KOPT-K1 (cell line): ENCODE results near the gene PKIG.

ENCODE experiments used
- H3K27ac ChIP-seq: fragments of 200-600 bp; sonication (generic); 2 replicates; pipeline ENCODE4 v1.5.1; 2016; ENCODE audit warnings: antibody characterized with exemption, mild to moderate bottlenecking, low read depth, low read length; ENCODE audit not compliant: poor library complexity, severe bottlenecking
- H3K36me3 ChIP-seq: fragments of 200-600 bp; sonication (generic); 2 replicates; pipeline ENCODE4 v1.5.1; 2017; ENCODE audit warnings: antibody characterized with exemption, mild to moderate bottlenecking, low read length, moderate library complexity; ENCODE audit not compliant: insufficient read depth
- H3K9me3 ChIP-seq: fragments of 200-600 bp; sonication (generic); 2 replicates; pipeline ENCODE4 v1.5.1; 2017; ENCODE audit warnings: antibody characterized with exemption, low read length, mild to moderate bottlenecking; ENCODE audit not compliant: insufficient read depth, poor library complexity, severe bottlenecking

PKIG gene

DNA sequence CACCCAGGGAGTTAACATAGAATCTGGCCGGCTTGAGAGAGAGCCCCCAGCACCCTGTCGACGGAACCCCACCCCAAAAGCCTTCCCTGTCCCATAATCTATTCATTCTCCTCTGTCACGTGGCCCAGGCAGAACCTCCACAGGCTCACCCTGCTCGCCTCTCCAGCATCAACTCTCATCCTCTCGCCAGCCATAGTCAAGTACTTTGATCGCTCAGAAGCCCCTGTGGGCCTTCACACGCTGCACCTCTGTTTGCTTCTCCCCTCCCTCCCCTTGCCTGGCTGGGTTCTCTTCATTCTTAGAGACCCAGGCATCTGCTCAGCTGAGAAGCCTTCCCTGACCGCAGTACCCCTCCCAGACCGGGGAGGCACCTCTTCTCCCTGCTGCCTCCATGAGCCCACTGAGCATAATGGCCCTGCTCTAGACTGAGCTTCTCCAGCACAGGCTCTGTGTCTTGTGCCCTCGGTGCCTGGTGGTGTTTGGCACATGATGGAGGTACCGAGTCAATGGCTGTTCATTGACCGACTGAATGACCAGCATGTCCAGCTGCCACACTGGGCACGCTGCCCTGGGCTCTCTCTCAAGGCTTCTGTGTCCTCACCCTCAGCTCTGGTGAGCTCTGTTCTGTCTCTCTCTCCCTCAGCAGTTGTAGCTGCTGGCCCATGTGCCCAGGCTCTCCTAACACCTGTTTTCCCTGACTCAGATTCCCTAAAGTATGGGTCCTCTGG is 33.7 kb downstream of the PKIG start:
- peaks cover 83% of the 10 kb centered on the region for H3K36me3 ChIP-seq
- no peaks in the 10 kb centered on the region for H3K9me3 ChIP-seq
- peak overlapping the region; percentile 90 for H3K27ac ChIP-seq

DNA sequence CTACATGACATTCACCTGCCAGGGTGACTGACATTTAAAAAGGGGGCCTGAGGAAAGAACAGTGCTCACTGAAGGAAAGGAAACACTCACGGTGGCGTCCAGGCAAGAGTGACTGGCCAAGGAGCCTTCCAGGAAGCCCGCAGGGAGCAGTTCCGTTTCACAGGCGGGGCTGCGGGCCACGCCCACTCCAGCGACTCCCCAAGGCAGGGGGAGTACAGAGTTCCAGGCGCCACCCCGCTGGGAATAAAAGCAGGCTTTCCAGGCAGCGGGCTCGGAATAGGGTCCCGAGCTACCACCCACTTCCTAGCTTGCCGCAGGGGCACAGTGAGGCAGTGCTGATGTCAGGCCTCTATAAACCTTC is 34.2 kb downstream of the PKIG start:
- Histone ChIP-seq H3K36me3 (peaks cover 88% of the 10 kb centered on the region), H3K9me3 (no peaks in the 10 kb centered on the region), H3K27ac (peak overlapping the region; percentile 90)

DNA sequence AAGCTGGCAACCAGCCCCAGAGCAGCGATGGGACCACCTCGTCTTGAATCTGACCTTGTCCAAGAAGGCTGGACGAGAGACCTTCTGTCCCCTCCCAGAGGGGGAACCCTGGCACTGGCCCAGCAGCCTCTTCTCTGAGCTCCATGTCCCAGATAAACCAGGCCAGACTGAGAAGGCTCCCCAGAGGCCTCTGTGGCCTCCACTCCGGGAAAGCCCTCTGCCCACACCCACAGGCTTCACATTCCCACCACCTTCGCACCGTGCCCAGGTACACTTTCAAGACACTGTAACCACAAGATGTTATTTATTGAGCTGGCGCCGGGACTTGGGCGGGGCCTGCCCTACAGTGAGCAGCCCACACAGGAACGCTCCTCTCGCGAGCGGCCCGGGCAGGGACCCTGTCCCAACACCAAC is 35.9 kb downstream of the PKIG start:
- no peaks in the 10 kb centered on the region for H3K9me3 ChIP-seq
- peak overlapping the region; percentile 90 for H3K27ac ChIP-seq

DNA sequence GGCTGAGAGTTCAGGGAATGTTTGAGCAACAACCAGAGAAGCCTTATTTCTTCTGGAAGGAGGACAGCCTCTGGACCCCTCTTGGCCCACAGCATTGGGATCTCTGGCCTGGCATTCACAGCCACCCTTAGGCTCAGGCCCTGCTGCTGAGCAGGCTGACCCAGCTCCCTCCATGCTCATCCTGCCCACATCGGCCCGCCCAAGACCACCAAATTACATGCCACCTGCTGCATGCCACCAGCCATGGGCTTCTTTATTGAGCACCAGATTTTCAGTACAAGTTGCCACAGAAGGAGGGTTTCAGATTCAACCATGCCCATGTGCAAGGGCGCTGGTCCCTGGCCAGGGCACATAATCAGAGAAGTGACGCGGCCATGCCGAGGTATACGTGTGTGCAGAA is 36.9 kb downstream of the PKIG start:
- Histone ChIP-seq H3K9me3 (no peaks in the 10 kb centered on the region), H3K27ac (peak overlapping the region; percentile 90), H3K36me3 (peaks cover 91% of the 10 kb centered on the region)

More for the DNA sequence above, 35.9 kb downstream of the PKIG start:
- H3K36me3 ChIP-seq, result peaks cover 91% of the 10 kb centered on the region

DNA sequence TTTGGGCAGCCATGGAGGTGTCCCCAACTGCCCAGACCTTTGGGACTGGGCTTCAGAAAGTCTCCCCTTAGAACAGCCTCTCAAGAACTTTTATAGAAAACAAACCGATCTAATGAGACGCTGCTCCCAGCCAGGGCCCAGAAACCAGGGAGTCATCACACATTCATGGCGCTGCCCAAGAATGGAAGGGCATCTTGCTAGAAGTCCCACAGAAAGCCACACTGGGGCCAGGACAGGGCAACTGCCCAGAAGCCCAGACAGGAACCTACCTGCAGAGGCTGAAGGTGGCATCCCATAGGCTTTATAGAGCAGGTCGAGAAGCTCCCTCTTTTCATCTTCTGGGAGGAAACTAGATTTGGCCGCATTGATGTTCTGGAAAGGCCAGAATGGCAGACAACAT is 37.7 kb downstream of the PKIG start:
- Histone ChIP-seq H3K9me3 (no peaks in the 10 kb centered on the region), H3K36me3 (peaks cover 91% of the 10 kb centered on the region), H3K27ac (peak overlapping the region; percentile 90)

DNA sequence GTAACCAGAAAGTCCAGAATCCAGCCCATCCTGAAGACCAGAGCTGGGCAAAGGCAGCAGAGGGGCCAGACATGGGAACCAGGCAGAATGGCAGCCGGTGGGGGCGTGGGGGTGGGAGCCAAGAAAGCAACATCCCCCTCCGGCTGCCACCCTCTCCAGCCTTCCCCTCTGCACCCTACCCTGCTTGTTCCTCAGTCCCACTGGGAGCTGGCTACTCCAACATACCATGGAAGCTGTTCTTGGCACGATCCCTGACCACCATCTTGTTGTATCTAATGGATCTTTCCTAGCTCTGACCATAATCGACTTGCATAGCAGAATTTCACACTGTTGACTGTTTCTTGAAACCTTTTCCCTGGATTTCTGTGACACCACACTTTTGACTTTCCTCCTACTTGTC is 38.9 kb downstream of the PKIG start:
- Histone ChIP-seq H3K9me3 (no peaks in the 10 kb centered on the region), H3K27ac (peak overlapping the region; percentile 90), H3K36me3 (peaks cover 100% of the 10 kb centered on the region)

DNA sequence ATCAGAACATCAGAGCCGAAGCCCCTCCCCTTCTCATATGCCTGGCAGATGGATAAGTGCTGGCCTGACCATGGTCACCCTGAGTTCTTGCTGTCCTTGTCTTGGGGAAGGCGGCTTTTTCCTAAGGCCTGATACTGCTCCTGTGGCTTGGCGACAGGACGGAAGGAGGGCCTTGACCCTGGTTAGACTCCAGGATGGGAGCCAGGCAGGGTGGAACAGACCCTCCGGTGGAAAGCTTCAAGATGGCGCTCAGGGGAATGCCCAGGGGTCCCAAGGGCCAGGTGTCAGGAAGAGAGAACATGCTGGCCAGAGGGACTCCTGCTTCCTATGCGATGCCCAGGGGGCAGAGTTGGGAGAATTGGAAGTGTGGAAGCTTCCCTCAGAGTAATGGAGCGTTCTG is 39.6 kb downstream of the PKIG start:
- Histone ChIP-seq H3K36me3 (peaks cover 100% of the 10 kb centered on the region), H3K9me3 (no peaks in the 10 kb centered on the region), H3K27ac (no peak overlapping the region)

DNA sequence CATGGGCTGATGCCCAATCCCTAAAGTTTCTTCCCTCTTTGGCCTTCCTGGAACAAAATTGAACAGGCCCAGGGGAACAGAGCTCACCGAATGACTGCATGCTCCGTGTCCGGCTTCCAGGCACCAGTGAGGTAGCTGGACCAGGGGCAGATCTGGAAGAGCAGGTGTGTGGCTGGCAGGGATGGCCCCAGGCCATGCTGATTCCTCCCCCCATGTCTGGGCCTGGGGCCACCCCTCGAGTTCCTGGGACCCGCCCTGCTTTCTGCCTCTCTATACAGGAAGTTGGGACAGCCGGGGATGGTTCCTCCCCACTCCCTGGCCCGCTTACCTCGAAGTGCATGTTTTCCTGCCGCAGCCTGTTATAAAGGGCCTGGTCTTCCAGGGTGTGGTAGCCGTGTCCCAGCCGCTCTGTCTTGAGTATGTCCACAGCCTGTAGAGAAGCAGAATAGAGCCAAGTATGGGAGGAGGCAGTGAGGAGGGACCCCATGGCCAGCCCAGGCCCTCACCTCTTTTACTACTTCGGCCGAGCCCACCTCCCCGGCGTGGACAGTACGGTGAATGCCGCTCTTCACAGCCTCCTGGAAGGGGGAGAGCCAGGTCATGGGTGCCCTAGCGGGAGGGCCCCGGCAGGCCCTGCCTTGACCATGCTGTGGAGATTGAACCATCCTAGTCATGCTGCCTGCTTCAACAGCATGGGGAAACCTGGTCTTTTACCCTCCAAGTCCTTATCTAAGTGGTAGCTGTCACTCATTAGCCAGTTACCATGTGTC is 40.3 kb downstream of the PKIG start:
- H3K27ac ChIP-seq, result peak overlapping the region; percentile 2
- H3K36me3 ChIP-seq, result peaks cover 100% of the 10 kb centered on the region
- H3K9me3 ChIP-seq, result no peaks in the 10 kb centered on the region

DNA sequence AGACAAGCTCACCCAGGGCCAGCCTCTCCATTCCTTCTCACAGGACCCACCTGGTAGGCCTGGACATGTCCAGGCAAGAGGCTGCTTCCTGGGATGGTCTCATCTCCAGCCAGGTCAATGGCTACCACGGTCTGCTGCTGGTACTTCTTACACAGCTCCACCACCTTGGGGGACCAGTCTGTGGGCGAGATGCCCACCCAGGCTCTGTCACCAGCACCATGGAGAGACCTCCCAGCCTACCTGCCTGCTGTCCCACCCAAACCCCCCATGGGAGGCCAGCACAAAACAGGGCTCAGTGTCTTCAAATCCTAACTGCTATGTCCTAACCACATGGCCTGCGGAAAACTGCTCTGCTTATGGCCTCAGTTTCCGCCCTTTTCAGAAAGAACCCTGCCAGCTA is 41.8 kb downstream of the PKIG start:
- H3K36me3 ChIP-seq, result peaks cover 99% of the 10 kb centered on the region
- H3K27ac ChIP-seq, result no peak overlapping the region
- no peaks in the 10 kb centered on the region for H3K9me3 ChIP-seq

DNA sequence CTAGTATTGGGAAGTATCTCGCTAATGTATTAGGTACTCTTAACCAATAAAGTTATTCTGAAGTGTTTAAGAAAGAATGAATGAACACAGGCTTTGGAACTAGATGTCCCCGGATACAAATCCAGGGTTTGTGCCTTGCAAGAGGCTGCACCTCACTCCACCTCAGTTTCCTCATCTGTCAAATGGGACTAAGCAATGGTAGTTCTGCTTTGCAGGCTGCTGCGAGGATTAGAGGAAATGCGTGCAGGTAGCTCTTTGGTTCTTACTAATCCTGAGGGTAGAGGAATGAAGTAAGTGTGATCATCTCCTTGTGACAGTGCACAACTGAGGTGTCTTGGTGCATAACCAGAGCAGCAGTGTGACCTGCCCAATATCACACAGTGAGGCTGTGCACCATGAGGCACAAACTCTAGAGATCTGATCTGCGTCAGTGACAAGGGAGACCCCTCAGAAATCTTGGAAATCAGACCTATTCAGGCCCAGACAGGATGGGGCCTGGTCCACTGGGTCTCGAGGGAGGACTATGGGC is 42.4 kb downstream of the PKIG start:
- H3K9me3 ChIP-seq, result no peaks in the 10 kb centered on the region
- peaks cover 99% of the 10 kb centered on the region for H3K36me3 ChIP-seq
- no peak overlapping the region for H3K27ac ChIP-seq

DNA sequence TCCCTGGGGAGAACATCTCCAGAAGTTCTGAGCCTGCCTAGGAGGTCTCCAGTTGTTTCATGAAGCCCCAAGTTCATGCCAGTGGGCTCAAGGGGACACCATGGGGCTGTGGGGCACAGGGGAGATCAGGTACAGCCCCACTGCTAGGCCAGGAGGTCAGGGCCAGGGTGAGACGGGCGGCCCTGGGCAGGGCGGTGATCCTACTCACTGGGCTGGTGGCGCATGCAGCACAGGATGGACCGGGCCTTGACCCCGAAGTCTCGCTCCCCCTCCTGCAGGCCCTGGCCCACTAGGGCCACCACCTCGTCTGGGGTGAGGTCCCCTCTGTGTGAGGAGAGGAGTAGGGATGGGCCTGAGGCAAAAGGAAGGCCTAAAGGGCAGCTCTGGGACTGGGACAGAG is 43.0 kb downstream of the PKIG start:
- H3K36me3 ChIP-seq, result peaks cover 99% of the 10 kb centered on the region
- no peaks in the 10 kb centered on the region for H3K9me3 ChIP-seq
- no peak overlapping the region for H3K27ac ChIP-seq

DNA sequence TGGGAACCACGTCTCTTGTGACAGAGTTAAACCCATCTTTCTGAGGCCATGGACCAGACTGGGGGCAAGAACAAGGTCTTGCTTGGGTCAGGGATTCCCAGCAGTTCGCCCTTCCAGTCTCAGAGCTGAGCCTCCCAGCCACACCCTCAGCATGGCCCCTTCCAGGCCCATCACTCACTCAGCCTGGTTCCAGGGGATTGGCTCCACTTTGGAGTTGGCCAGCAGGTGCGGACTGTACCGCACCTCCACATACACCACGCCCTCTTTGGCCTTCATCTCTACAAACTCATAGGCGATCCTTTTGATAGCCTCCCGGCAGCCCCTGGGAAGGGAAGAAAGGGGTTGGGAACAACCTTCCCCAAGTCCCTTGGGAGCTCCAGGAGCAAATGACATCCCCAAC is 43.9 kb downstream of the PKIG start:
- H3K36me3 ChIP-seq, result peaks cover 99% of the 10 kb centered on the region
- H3K27ac ChIP-seq, result no peak overlapping the region
- H3K9me3 ChIP-seq, result no peaks in the 10 kb centered on the region

DNA sequence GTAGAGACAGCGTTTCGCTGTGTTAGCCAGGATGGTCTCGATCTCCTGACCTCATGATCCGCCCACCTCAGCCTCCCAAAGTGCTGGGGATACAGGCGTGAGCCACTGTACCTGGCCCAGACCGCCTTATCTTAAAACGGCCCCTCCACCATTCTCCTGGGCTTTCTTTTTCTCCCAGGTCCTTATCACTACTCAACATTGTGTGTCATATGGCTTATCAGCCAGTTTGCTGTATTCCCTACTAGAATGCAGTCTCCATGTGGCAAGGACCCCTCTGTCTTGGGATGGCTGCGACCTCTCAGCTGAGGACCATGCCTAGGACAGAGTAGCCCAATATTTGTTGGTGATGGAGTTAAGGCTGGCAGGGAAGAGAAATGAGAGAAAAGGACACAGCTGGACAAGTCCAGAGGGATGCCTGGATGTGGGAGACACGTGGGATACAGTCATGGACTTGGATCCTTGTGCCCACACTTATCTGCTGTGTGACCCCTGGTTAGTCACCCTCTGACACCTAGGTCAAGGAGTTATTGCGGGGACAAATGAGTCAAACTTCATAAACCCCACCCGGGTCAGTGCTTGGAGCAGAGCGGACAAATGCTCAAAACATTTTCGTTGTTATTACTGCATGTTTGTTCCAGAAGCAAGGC is 45.1 kb downstream of the PKIG start:
- H3K27ac ChIP-seq, result no peak overlapping the region
- H3K36me3 ChIP-seq, result peaks cover 99% of the 10 kb centered on the region
- no peaks in the 10 kb centered on the region for H3K9me3 ChIP-seq

DNA sequence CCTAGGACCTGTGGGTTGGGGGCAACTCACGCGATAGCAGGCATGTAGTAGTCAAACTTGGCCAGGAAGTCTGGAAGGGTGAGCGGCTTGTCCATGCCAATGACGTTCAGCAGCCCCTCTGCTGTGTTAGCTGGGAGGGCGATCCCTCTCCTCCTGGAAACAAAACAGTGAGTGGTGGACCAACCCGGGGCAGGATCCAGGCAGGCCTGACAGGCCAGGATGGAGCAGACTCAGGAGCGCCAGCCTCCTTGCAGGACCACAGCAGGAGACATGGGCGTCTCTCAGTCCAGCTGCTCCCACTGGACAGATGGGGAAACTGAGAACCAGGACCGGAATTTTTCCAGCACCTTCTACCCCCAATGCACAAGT is 46.6 kb downstream of the PKIG start:
- no peaks in the 10 kb centered on the region for H3K9me3 ChIP-seq
- H3K36me3 ChIP-seq, result peaks cover 99% of the 10 kb centered on the region
- H3K27ac ChIP-seq, result no peak overlapping the region

DNA sequence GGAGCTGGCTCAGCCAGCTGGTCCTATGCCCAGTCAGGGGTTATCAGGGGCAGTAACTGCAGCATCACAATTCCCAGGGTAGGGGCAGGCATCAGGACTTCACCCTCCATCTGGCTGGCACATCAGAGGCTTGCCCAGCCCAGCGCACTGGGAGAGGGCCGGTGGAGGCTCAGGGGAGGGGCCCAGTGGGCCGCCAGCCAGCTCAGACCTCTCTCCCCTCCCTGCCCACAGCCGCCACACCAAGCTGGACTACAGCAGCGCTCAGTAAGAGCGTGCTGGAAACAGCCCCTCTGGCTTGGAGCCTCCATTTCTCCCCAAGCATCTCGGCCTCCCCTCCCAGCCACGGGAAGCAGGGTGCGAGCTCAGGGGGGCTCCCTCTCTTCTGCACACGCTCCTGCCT is 47.2 kb downstream of the PKIG start:
- Histone ChIP-seq H3K9me3 (no peaks in the 10 kb centered on the region), H3K27ac (no peak overlapping the region), H3K36me3 (peaks cover 99% of the 10 kb centered on the region)
